HG02943 (cell line): ENCODE measurements around the gene ADGRD2.
"Not testable (repeated sequence)": the region's sequence is repeated elsewhere in the genome, so short reads cannot be mapped to it uniquely, and the experiment has no call there.

Experiments used
- ATAC-seq: cut with Tn5 transposase; IDR thresholded peaks from one replicate; pipeline ENCODE4 v1.9.1; 2021; ENCODE audit warnings: mild to moderate bottlenecking, low read depth, moderate library complexity; ENCODE audit not compliant: unreplicated experiment

The ADGRD2 gene, protein sequence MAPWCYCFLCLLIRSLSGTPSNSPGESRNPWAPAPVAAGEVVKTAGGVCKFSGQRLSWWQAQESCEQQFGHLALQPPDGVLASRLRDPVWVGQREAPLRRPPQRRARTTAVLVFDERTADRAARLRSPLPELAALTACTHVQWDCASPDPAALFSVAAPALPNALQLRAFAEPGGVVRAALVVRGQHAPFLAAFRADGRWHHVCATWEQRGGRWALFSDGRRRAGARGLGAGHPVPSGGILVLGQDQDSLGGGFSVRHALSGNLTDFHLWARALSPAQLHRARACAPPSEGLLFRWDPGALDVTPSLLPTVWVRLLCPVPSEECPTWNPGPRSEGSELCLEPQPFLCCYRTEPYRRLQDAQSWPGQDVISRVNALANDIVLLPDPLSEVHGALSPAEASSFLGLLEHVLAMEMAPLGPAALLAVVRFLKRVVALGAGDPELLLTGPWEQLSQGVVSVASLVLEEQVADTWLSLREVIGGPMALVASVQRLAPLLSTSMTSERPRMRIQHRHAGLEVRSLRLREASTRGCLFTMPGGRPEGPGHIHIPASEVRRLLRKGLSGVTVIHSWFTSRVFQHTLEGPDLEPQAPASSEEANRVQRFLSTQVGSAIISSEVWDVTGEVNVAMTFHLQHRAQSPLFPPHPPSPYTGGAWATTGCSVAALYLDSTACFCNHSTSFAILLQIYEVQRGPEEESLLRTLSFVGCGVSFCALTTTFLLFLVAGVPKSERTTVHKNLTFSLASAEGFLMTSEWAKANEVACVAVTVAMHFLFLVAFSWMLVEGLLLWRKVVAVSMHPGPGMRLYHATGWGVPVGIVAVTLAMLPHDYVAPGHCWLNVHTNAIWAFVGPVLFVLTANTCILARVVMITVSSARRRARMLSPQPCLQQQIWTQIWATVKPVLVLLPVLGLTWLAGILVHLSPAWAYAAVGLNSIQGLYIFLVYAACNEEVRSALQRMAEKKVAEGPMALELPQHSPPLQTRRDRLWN

DNA sequence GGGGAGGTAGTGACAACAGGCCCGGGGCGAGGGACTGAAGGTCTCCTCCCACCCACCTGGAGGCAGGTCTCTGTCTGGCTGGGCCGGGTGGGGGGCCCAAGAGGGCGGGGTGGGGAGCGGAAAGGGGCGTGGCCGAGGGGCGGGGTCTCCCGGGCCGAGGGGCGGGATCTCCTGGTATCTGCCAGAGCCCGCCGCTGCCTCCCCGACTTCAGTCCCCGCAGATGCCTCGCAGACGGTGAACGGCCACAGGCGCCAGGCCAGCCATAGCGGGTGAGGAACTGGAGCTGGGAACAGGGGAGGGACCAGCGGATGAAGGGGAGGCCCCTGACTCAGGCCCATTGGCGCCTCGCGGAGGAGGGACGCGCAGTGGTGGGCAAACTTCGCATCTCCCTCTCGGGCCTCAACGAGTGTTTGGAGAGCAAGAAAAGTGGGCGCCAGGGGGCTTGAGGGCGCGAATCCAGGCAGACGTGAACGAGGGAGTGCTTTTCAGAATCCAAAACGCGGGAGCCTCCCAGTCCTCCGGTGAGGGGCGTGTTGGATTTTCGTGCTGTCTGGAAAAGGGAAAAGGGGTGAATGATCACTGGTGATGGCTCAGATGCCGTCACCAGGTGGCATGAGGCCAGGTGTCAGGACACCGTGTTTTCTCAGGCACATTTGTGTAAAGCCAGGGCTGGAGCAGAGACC is at the start of gene ADGRD2:
ADGRD2 (plus strand) TSS at position 211 of the 684 bp plus-strand sequence. CDS start 1,216 bp downstream, outside the sequence.
- no peak for ATAC-seq

DNA sequence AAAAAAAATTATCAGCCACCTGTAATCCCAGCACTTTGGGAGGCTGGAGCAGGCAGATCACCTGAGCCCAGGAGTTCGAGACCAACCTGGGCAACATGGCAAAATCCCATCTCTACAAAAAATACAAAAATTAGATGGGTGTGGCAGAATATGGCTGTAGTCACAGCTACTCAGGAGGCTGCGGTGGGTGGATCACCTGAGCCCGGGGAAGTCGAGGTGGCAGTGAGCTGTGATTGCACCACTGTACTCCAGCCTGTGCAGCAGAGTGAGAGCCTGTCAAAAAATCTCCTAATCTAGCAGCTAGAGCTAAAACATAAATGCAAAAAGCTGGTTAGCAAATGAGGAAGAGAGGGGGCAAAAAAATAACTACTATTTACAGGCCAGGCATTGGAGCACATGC is 47.0 kb upstream of the ADGRD2 start:
- ATAC-seq: no peak

DNA sequence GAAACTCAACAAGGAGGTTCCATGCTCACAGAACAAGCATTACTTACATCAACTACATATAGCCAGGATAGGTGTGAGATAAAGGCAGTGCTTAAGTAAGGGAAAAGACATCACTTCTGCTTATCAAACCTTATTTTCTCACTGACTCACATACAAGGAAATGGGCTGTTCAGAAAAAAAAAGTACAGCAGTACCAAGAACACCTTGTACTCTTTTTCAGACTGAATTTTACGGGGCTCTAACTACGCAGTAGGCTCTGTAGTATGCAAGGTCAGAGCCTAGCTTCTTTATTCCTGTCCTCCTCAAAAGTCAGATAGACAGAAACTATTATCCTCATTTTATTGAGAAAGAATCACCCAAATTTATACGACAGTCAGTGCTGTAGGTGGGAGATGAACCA is 40.8 kb upstream of the ADGRD2 start:
- no peak for ATAC-seq

DNA sequence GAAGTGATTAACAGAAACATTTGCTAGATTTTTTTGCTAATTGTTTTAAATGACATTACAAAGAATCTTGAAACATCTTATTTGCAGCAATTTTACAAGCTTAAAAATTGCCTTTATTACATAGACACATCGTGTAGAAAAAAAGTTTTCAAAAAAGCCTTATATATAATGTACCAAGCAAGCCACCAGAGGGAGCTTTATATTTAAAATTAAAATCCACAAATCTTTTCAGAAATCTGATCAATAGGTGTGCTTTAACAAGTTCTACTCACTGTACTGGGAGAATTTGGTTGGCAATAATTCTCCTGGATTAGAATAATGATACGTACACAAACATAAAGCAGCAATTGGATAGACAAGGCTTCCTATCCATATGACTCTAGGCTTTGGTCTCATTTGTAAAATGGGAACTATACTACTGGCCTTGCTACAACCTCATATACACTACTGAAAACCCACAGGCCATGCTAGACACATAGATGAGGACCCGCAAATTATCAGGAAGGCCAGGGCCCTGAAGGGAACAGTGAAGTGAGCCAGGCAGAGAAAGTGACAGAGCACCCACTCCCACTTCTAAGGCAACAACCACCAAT is 39.8 kb upstream of the ADGRD2 start:
- ATAC-seq: no peak

DNA sequence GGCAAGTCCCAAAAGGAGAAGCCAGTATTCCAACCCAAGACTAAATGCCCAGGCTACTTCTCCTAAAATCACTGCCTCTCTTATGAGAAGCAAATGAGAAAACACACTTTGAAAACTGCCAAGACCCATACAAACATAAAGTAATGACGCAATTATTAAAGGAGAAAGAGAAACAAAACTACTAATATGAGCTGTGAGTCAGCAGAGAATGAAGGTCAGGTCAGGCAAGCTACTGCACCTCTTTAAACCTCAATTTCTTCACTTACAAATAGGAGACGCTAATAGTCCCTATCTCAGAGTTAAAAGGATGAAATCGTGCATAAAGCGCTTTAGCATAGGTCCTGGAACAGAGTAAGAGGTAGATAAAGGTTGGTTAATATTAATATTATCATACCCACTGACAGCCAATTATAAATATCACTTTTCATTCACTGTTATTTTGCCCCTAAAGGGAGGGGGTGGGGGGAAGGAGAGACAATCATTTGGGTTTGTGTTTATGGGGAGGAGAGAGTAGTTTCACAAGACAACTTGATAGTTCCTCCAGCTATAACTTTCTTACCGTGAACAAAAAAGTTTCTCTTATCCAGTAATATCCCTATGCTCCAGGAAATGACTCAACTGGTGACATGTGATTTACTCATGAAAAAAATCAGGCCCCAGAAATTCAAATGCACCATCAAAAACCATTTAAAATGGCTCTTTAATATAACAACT is 38.6 kb upstream of the ADGRD2 start:
- no peak for ATAC-seq

DNA sequence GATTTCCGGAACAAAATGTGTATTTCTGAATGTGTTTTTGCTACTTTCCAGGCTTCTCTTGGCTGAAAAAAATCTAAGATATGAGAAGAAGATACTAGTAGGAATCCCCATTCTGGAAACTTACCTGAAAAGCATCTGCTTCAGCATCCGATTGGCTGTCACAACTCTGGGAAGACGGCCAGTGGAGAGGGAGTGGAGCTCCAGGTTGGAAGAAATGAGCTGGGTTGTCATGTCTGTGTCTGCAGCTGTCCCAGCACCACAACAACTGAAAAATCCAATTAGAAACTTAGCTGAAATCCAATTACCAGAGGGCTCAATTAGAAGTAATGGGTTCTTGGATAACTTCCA is 38.0 kb upstream of the ADGRD2 start:
- ATAC-seq: no peak

DNA sequence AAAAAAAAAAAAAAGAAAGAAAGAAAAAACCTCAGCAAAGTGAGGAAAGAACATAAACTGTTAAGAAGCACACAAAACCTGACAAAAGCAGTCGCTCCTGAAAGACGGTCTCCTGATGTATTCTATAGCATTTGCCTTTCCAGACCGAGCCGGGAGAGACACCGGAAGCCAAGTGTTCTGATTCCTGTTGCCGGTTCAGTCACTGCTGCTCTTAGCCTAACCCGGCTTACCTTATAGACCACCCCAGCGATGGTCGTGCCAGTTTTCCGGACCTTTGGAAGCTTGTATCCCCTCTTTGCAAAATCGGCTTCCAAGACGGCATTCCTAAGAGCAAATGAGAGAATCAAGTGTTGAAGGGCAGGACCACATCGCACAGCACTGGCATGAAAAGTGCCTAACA is 35.6 kb upstream of the ADGRD2 start:
- ATAC-seq: no peak

DNA sequence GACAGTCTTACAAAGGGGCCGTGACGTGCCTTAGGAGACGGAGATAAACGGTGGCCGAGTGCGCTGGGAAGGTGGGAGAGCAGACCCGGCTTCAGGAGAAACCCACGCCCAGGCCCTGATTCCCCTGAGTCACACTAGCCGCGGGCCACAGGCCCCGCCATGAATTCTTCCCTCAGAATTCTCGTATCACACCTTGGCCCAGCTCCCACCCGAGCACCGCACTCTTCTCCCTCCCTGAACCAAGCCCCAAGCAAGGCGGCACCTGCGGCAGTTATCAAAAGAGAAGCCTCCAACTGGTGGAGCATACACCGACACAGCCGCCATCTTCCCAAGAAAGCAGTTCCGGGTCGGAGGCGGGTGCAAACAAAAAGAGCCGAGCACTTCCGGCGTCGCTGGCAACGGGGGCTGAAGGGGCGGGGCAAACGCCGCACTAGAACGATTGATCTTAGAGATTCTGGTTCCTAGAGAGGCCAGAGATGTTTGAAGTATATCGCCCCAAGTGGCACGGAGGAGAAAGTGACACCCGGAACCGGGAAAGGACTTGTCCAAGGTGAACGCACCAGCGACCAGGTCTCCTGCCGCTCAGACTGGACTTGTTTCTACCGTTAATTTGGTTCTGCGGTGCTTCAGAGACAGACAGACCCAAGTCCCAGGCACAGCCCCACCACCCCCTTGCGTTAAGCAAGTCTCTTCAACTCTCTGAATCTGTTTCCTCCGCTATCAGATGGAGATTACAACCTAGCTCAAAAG is 35.0 kb upstream of the ADGRD2 start, which contains the start of gene PSMB7:
PSMB7 (minus strand) TSS at position 341 of the 750 bp plus-strand sequence; CDS start at position 324, 17 bp downstream.
- ATAC-seq: peak; percentile 95

DNA sequence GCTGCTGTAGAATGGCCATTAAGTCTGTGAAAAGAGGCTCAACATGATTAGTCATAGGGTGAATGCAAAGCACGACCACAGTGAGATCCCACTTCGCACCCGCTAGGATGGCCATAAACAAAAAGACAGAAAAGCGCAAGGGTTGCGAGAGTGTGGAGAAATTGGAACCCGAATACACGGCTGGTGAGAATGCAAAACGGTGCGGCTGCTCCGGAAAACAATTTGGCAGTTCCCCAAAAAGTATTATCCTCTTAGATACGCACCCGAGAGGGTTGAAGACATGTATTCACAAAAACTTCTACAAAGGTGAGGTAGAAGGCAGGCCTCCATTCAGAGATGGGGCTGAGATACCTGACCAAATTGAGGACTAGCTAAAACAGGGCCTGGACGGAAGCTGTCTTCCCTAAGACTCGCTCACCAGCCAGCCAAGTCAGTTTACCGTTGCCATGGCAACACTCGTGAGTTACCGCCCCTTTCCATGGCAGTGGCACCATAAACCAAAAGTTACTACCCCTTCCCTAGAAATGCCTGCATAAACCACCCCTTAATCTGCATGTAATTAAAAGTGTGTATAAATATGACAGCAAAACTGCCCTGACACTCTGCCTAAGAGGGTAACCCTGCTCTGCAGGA is 34.3 kb upstream of the ADGRD2 start:
- ATAC-seq: no peak

DNA sequence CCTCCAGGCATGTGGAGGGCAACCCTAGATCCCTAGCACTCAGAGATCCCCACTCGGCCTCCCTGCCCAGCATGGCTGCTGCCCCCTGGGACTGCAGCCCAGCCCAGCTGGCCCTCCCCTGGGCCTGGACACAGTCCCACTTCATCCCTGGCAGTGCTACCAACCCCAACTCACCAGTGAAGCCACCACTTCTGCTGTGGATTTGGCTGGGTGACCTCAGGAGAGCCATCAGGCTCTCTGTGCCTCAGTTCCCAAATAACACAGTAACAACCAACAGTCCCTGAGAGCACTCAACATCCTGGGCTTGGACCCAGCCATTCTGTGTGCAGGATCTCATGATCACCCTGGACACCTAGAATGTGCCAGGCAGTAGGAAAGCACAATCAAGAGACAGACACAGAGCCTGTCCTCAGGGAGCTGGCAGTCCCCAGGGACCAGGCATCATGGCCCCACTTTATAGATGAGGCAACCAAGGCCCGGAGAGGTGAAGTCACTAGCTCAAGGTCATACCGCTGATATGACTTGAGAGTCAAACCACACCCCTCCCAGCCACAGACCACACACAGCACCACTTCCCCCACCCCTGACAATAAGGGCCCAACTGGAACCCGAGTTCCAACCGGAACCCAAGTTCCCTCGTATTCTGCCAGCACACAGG is 30.3 kb upstream of the ADGRD2 start:
- ATAC-seq: no peak

DNA sequence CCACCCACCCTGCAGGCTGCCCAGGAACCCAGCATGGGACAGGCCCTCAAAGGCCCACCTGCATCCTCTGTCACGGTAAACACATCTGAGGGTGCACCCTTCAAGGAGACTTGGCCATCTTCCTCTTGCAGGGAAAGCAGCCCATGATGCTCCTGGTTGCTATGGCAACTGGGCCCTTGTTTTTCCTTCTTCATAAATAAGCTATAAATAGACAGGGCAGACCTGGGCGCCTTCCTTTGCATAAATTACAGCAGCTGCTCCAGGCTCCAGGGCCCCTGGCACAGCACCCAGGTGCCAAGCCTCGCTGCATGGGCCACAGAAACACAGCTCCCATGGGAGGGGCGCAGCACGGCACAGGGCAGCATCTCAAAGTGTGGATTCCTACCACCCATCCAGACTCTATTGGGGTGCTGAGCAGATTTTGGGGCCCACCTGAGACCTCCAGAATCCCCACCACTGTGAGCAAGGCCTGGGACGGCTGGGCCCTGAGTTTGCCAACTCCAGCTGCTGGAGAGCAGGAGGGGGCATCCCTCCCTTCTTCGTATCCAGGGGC is 29.2 kb upstream of the ADGRD2 start:
- no peak for ATAC-seq

DNA sequence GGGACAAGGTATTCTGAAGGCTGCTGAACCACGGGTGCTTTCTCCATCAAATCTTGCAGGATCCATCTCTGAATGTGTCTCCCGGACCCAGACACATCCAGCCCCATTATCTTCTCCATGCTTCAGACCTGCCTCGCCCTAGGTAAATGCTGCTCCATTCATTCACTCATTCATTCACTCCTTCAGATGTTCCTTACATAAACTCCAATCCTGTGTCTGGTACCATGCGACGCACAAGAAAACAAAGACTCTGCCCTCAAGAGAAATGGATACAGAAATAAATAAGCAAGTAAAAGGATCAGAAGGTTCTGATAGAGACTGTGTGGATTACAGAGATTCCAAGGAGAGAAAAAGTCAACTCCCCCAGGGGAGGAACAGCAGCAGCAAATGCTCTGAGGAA is 27.1 kb upstream of the ADGRD2 start:
- ATAC-seq: no peak

DNA sequence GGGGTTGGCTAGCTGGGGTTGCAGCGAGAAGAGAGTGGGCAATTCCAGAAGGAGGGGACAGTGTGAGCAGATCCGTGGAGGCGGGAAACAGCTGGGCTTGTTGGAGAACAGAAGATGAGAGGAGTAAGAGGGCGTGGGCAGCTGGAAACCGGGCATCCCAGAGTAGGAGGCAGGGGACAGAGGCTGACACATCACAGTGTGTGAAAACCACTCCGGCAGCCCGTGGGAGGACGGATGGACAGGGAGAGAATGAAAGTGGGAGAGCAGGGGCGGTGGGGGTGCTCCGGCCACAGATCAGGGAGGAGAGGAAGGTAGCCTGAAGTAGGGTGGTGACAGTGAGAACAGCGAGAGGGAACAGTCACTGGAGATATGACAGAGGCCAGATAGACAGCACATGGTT is 26.7 kb upstream of the ADGRD2 start:
- no peak for ATAC-seq

DNA sequence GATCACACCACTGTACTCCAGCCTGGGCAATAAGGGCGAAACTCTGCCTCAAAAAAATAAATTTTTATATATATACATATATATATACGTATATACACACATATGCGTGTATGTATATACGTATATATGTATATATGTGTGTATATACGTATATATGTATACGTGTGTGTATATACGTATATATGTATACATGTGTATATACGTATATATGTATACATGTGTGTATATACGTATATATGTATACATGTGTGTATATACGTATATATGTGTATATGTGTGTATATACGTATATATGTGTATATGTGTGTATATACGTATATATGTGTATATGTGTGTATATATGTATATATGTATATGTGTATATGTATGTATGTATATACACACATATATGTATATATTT is 24.5 kb upstream of the ADGRD2 start:
- ATAC-seq: not testable (repeated sequence)

DNA sequence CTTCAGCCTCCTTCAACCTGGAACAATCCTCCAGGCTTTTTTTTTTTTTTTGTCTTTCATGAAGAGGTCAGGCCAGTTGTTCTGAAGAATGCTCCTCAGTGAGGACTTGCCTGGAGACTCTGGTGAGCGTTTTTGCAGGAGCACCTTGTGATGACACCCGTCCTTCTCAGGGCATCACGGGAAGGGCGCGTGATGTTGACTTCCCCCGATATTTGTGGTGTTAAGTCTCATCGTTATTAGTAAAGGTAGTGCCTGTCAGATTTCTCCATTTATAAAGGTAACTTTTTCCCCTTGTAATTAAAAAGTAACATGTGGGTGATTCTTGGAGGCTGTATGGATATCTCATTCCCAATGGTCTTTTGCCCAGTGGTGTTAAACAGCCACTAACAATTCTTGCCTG is 23.9 kb upstream of the ADGRD2 start:
- ATAC-seq: no peak

DNA sequence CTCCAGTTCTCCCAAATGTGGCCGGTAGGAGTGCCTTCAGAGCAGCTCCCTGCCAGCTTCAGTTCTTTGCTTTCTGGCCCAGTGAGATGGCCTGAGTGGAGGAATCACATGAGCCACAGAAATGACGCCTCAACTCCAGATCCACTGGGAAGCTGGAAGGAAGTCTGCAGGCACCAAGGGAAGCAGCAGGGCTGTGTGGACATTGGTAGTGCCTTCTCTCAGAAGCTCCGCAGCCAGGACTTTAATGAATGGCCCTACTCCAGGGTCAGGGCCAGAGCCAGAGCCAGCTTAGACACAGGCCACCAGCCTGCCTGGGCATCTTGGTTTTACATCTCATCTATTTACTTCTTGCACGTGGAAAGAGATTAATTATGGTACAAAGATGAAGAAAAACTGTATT is 23.0 kb upstream of the ADGRD2 start:
- no peak for ATAC-seq

DNA sequence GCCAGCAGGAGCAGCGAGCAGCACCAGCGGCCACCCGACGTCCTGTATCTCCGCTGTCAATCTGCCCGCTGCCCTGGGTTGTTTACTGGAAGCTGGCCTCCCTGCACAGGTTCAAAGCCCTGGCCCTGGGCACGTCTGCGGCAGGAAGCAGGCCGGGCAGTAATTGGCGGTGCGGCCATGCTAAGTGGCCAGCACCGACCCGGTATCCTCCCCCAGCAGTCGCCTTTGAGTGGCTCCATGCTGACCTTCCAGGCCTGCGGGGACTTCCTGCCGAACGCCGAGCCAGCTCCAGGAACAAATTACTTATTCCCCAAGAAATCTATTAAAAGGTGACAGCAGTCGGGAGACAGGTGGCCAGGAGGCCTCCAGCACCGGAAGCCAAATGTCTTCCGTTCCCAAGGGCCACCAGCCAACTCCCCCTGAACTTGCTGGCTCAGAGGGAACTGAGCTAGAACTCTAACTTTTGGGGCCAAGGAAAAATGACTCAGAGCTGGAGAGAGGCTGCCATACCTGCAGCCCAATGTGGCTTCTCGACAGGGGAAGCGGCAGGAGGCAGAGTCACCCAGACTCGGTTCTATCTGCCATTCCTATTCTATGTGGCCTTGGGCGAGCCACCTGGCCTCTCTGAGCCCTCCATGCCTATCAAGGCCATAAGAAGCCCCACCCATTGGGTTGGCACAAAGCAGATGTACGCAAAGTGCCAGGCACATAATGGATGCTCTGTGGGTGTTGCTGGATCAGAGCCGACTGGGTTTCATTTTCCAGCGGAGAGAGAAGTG is 21.3 kb upstream of the ADGRD2 start:
- ATAC-seq: no peak
